GM12864 (cell line): Measurements from ENCODE around the gene ZNF793.

Experiments
- DNase-seq: peaks from one replicate; pipeline ENCODE4 v3.0.0-alpha.2; 2011; ENCODE audit warnings: low read depth
- H3K4me3 ChIP-seq: 2 replicates; pipeline ENCODE4 v1.5.1; 2011; ENCODE audit warnings: mild to moderate bottlenecking, low read depth, low read length, control low read depth
- TF ChIP-seq, protein P1 (sequence below): IDR thresholded peaks from 2 replicates; pipeline ENCODE4 v1.5.1; 2011; ENCODE audit warnings: low read depth, mild to moderate bottlenecking, moderate library complexity, low read length, control low read depth, inconsistent platforms; ENCODE audit errors: missing control alignments

The ZNF793 gene

DNA sequence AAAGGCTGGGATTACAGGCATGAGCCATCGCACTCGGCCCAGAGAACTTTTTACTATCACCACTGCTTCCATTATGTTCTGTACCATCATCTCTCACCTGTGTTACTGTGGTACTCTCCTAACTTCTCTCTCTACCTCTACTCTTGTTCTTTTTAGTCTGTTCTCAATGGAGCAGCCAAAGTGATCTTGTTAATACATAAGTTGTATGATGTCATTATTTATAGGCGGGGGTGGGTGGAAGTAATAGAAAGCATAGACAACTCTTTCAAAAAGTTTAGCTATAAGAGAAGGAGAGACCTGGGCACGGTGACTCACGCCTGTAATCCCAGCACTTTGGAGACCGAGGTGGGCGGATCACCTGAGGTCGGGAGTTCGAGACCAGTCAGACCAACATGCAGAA lies 34.6 kb upstream of the ZNF793 start:
- TF ChIP-seq, protein P1, sequence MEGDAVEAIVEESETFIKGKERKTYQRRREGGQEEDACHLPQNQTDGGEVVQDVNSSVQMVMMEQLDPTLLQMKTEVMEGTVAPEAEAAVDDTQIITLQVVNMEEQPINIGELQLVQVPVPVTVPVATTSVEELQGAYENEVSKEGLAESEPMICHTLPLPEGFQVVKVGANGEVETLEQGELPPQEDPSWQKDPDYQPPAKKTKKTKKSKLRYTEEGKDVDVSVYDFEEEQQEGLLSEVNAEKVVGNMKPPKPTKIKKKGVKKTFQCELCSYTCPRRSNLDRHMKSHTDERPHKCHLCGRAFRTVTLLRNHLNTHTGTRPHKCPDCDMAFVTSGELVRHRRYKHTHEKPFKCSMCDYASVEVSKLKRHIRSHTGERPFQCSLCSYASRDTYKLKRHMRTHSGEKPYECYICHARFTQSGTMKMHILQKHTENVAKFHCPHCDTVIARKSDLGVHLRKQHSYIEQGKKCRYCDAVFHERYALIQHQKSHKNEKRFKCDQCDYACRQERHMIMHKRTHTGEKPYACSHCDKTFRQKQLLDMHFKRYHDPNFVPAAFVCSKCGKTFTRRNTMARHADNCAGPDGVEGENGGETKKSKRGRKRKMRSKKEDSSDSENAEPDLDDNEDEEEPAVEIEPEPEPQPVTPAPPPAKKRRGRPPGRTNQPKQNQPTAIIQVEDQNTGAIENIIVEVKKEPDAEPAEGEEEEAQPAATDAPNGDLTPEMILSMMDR = no peak
- no peak for DNase-seq
- H3K4me3 ChIP-seq = no peak overlapping the region

- TF ChIP-seq, protein P1 = no peak
- DNase-seq = no peak
- H3K4me3 ChIP-seq = no peak overlapping the region
Measured at GRCh38 chr19:37484406-37485168, 22.2 kb upstream of the ZNF793 start.

DNA sequence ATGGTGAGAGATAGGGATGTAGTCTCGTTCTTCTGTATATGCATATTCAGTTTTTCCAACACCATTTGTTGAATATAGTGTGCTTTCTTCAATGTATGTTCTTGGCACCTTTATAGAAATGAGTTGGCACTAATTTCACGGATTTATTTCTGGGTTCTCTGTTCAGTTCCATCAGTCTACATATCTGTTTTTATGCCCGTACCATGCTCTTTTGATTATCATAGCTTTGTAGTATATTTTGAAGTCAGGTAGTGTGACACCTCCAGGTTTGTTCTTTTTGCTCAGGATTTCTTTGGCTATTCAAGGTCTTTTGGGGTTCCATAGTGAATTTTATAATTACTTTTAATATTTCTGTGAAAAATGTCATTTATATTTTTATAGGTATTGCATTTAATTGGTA lies 14.5 kb upstream of the ZNF793 start:
- no peak overlapping the region for H3K4me3 ChIP-seq
- TF ChIP-seq, protein P1 = no peak
- DNase-seq = no peak

- DNase-seq = no peak
- TF ChIP-seq, protein P1 = no peak
- H3K4me3 ChIP-seq = peak overlapping the region; percentile 47
Measured at GRCh38 chr19:37505958-37506386, 767 bp upstream of the ZNF793 start.

- TF ChIP-seq, protein P1 = no peak
- H3K4me3 ChIP-seq = peak overlapping the region; percentile 47; the same call in 1 of the 2 replicates
- no peak for DNase-seq
Measured at GRCh38 chr19:37507167-37507464, 377 bp downstream of the ZNF793 start.

DNA sequence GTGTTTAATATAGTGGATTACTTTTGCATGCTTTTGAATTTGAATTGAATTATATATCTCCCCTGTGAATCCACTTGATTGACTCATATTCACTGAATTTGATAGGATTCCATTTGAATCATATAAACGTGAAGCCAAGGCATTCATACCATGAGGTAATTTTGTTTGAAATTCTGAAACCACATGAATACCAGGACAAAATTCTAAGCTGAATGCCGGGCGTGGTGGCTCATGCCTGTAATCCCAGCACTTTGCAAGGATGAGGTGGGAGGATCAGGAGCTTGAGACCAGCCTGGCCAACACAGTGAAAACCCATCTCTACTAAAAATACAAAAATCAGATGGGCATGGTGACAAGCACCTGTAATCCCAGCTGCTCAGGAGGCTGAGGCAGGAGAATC lies 4.4 kb downstream of the ZNF793 start:
- TF ChIP-seq, protein P1 = no peak

GRCh38 chr19:37511821-37512220 lies 5.1 kb downstream of the ZNF793 start:
- no peak overlapping the region for H3K4me3 ChIP-seq
- TF ChIP-seq, protein P1 = no peak
- DNase-seq = no peak

More for the DNA sequence above, 4.4 kb downstream of the ZNF793 start:
- H3K4me3 ChIP-seq = no peak overlapping the region
- DNase-seq = no peak
